HG03439 (cell line): ENCODE results near the gene CDKN2B.
A peak's percentile ranks its signal among the peaks of the same experiment; 100 is the strongest.
"Not testable (repeated sequence)": the region's sequence is repeated elsewhere in the genome, so short reads cannot be mapped to it uniquely, and the experiment has no call there.

Source experiments
- ATAC-seq: cut with Tn5 transposase; IDR thresholded peaks from one replicate; pipeline ENCODE4 v1.9.1; 2021; ENCODE audit warnings: mild to moderate bottlenecking, moderate library complexity; ENCODE audit not compliant: unreplicated experiment

CDKN2B gene, protein sequence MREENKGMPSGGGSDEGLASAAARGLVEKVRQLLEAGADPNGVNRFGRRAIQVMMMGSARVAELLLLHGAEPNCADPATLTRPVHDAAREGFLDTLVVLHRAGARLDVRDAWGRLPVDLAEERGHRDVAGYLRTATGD

DNA sequence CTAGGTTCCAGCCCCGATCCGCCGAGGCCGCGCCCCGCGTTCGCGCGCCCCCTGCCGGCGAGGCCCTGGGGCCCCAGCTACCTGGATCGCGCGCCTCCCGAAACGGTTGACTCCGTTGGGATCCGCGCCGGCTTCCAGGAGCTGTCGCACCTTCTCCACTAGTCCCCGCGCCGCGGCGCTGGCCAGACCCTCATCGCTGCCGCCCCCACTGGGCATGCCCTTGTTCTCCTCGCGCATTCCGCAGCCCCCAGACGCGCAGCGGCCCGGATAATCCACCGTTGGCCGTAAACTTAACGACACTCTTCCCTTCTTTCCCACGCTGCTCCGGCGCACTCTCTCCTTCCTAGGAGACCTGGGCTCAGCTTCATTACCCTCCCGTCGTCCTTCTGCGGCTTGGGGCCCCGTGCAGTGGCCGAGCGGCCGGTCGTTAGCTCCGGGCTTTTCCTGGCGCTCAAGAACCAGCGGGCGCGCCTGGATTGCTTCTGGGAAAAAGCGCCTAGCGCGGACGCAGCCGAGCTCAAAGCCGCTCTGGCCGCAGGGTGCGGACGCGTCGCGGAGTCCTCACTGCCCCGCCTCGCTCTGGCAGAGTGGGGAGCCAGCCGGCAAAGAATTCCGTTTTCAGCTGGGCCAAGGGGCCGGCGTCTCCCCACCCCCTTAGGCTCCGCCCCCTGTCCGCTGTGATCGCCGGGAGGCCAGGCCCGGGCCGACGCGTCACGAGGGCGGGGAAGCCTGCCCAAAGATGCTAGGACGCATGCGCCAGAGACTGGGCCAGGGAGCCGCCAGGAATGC, at the start of gene CDKN2B:
CDKN2B (minus strand) TSS at position 589 of the 789 bp plus-strand sequence; CDS start at position 237, 352 bp downstream.
- peak; percentile 94 for ATAC-seq

DNA sequence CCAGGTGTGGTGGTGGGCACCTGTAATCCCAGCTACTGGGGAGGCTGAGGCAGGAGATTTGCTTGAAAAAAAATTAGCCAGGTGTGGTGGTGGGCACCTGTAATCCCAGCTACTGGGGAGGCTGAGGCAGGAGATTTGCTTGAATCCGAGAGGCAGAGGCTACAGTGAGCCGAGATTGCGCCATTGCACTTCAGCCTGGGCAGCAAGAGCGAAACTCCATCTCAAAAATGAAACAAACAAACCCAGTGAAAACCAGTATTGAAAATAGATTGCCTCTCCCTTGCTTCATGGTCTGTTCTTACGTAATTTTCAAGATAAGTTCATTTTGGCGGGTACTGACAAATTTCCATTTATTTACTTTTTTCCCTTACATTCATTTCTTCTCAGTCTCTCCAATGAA, 48.9 kb upstream of the CDKN2B start:
- not testable (repeated sequence) for ATAC-seq

DNA sequence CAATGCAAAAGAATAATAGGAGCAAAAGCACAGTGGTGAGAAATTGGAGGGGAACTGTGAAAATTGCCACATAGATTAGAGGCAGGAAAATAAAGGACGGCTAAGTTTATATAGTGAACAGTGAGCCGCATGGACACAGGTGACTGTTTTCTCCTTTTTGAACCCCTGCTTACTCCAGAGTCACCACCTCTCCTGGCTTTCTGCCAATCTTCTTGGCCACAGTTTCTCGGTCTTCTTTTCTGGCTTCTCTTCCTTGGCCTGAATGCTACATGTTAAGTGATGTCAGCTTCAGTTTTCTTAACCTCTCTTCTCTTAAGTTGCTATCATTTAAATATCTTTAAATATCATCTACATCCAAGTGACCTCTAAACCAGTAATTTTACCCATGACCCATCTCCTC, 47.3 kb upstream of the CDKN2B start:
- no peak for ATAC-seq

DNA sequence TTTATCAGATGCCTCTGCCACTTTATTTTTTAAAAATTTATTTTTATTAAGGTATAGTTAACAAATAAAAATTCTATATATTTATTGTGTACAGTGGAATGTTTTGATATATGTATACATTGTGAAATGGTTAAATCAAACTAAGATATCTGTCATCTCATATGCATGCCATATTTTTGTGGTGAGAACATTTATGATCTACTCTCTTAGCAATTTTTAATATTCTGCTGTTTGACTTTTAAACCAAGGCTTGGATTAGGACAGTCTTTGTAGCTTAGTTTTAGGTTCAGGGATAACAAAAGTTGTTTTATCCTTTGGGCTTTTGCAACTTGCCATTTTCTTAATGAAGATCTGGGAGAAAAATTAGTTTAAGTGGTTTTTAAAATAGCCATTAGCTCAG, 46.0 kb upstream of the CDKN2B start:
- no peak for ATAC-seq

DNA sequence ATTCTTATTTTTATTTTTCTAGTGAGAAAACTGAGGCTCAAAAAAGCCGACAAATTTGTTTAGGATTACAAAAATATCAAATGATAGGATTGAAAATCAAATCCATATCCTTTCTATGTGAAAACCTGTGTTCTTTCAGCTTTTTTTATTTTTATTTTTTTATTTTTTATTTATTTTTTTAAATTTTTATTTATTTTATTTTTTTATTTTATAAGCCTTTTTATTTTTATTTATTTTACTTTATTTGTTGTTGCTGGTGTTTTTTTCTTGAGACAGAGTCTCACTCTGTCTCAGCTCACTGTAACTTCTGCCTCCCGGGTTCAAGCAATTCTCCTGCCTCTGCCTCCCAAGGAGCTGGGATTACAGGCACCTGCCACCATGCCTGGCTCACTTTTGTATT, 45.4 kb upstream of the CDKN2B start:
- ATAC-seq, result no peak

DNA sequence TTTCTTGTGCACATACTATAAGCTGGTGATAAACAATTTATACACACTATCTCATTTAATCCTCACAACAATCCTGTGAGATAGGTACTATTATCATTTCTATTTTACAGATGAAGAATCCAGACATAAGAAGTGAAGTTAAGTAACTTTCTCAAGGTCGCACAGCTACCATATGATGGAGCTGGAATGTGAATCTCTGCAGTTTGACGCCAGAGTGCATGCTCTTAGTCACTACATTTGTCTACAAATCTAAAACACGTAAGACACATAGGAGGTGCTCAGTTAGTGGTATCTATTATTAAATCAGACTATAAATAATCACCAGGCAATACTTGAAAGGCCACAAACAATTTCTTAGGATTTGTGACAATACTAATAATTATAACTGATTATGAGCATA, 45.0 kb upstream of the CDKN2B start:
- no peak for ATAC-seq

DNA sequence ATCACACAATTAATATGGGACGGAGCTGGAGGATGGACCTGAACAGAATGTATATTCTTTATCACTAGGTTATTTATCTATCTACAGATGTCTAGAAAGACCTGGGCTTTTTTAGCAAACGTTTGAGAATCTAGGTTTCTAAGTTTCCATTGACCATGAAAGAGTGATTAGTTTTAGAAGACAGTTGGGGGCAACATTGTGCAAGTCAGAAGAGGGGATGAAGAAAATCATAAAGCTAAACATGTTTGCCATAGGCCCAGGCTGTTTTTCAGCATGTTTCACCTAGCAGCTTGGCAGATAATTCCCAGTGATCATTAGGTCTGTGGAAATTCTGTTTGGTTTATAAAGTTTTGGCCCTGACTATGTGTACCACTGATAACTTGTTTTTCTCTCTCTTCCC, 44.1 kb upstream of the CDKN2B start:
- ATAC-seq, result no peak

DNA sequence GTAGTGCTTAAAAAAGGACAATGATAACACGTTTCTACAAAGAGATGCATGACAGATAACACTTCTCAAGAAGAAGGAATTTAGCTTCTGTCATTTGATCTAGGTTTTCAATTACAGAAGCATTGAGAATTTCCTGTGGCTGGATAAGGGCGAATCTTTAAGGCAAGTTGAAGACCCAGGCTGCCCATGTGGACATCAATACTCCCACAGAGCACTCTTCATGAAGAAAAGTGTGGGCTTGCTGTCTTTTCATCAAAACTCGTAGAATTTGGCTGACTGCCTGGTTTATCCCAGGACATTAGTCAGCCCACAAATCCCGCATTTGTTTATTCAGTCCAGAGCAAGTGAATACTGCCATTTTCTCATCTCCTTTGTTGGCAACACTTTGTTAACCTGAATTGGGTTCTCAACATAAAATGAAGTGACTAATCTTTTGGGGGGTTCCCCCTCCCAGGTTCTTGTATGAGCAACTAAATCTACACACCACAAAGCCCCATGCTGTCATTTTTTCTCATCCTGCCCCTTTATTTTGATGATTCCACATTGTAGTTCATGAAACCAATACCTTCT, 43.4 kb upstream of the CDKN2B start:
- no peak for ATAC-seq

DNA sequence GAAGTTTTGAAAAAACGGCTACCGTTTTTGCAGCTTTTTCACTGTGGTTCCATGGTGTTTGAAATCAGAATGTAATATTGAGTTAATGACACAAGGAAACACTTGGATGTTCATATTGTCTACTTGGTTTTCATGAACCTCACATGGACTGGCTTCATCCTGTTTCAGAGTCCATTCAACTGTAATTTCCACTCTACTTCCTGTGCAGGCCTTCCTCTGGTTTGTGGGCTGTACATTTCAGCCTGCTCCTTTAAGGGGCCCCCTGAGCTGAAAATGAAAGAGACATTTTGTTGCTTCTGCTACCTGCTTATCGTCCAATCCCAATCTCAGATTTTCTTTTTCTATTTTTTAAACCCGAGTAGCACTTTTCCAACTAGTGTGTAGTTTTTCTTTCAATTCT, 41.8 kb upstream of the CDKN2B start:
- ATAC-seq, result no peak

DNA sequence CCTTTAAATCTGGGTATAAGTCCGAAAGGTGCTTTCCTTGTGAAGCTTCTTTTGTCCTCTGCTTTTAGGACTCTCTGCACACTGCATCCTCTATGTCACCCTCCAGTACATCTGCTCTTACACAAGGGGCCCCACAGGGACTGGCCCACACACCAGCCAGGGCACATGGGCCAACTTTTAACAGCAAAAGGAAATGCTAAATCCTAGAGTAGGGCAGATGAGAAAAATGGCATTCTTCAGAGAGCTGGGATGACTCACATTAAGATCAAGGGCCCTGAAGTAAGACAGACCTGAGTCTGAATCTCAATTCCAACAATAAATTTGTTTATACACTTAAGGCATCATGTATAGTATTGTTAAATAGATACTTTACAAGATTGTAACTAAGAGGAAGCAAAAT, 40.3 kb upstream of the CDKN2B start:
- no peak for ATAC-seq

DNA sequence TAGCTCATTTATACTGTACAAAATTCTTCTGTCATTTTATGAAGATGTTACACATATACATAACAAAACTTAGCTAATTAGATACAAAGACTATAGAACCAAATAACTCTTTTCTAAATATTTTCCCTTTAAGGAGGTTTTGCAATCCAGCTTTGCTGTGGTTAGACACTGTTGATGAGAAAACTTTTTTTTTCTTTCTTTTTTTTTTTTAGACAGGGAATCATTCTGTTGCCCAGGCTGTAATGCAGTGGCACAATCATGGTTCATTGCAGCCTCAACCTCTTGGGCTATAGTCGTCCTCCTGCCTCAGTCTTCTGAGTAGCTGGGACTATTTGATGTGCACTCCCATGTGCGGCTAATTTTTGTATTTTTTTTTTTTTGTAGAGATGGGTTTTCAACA, 38.5 kb upstream of the CDKN2B start:
- ATAC-seq, result no peak

DNA sequence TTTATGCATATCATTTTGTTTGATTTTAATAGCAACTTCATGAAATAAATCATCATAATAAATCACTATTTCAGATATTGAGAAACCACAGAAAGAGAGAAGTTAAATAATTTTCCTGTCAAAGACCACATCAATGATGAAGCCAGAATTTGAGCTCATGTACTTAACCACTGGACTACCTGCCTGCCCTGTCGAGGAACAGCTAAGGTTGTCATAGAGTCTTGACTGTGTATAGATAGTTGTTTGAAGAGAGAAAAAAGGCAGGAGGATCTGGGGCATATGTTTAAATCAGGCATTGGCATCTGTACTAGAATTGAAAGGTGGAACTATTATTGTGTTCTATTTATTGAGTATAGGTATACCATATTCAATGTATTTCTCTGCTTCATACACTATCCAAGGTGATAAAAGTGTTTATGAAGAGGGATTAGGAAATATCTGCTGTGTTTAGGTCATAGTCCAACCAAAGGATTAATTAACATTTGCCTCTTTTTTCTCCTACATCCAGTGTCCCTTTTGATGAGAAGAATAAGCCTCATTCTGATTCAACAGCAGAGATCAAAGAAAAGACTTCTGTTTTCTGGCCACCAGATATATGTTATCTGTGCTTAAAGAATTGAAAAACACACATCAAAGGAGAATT, 37.3 kb upstream of the CDKN2B start:
- ATAC-seq, result no peak

DNA sequence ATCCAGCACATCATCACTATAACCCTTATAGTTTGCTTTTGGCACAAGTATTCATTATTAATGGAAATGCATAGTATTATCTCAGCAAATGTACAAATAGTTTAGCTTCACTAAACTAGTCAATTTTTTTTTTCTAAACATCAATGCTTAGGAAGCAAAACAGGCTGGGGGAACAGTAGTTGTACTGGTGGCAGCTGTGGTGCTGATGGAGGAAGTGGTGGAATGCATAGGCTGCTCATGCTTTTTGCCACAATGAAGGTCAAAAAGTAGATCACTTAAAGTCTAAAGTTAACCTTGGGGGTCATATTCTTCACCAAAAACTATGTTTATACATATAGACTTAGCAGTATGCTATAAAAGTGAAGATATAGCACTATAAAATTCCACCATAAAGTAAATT, 36.3 kb upstream of the CDKN2B start:
- no peak for ATAC-seq

DNA sequence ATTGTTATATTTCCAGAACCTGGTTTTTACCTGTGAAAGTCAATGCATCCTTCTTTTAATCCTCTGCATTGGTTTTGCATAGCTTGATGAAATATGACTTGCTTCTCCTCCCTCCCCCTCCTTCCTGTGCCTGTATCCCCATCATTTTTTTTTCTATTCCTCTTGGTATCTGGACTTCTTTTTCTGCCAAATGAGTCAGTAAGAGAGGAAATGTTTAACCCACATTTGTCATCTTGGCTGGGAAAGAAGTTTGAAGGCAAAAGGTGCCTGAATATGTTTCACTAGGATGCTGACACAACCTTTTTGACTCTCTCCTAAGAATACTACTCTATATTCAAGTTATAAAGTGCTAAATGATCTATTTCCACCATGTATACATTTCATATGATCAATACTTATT, 35.5 kb upstream of the CDKN2B start:
- ATAC-seq, result no peak

DNA sequence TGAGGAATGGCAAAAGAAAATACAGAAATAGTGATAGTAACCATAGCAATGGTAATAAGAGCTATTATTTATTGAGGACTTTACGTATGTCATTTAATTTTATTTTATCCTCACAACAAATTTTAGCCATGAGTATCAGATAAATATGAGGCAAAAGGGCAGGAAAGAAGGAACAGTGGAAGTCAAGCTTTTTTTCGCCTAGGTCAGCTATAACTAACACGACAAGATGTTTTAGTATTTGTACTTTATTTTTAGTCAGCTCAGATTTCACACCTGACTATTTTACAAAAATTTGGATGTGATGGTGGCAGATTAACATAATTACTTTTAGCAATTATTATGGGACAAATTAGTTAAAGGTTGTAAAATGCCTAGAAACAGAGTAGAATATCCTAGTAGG, 34.8 kb upstream of the CDKN2B start:
- ATAC-seq, result no peak

DNA sequence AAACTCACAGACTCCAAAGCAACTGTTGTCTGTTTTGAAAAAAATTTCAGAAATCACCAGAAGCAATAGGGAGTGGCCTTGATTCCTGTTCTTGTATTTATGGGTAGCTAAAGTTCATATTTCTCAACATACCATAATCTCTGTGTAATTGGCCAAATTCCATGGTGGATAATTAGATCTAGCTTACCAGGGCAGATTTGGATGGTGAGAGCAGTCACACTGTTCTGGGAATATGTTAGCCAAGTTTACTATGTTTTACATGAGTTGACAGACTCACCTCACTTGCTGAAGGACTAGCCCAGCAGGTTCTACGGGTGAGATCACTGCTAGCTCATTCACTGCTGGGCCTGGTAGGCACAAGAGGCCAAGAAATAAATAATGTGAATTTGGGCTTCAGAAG, 32.7 kb upstream of the CDKN2B start:
- no peak for ATAC-seq

DNA sequence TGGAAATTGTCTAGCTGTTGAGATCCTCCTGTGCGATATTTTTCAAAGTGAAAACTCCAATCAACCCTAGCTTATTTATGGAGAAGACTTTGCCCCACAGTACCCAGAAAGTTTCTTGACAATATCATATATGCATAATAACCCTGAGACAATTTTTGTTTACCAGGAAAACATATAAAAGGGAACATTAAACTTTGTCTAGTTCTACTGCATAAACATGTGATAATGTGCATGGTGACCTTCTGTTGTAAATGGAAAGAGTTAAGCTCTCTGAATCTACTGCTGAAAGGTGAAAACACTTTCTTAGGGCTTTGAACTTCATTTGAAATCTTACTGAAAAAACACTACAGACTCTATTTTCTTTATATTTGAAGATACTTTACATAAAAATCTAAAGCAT, 32.2 kb upstream of the CDKN2B start:
- no peak for ATAC-seq

DNA sequence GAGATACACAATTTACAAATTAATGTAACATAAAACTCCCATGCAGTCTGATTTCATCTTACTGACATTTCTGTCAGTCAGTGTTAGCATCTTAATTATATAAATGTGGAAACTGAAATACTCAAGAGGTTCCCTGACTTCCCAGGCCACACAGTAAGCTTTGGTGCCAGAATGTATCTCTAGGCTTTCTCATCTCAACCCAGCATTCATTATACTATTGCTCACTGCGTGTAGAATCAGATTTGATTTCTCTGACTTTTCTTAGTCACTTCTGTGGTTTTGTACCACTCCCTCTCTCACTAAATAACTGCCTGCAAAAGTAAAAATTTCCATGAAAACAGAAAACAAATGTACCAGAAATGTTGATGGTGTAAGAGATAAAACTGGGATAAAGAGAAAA, 31.7 kb upstream of the CDKN2B start:
- no peak for ATAC-seq

DNA sequence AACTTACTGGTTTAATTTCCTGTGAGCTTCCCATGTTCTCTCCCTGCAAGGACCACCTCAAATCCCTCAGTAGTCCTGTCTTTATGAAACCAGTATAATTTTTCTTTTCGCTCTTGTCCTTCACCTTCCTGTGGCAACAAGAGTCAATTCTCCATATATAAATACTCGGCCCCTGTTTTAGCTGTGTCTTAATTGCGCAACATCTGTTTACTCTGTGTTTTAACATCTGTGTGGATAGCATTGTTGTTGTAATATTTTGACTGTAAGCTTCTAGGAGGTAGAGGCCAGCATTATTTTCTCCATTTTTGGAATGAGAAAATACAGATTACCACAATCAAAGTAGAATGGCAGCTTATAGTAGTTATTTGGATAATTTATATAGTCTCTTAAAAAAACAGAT, 30.2 kb upstream of the CDKN2B start:
- no peak for ATAC-seq

DNA sequence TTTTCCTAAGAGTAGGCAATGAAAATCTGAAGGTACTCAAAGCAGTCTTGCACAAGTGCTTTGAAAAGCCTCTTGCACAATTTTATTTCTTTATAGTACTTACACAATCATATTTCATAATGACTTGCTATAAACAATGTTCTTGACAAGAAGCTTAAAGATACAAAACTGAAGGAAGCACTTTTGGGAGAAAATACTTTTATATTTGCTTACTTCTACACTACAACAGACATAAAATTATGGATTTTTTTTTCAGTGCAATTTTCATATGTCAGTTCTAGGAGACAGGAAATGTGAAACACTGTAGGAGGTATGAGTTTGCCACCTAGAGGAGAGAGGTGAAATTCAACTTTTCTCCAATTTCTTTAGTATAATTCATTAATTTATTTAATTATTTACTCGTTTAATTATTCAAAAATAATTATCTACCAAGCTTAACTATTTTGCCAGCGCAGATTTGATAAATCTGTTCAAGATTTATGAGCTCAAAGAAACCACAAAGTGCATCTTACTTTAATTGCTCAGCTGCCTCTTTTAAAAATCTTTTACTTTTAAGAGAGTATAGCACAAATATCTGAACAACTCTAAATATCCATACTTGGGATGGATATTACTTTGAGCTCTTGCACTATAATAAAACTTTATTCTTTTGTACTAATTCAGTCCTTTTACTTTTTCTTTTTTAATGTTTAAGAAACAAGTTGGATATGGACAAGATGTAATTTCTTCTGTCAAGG, 29.0 kb upstream of the CDKN2B start:
- no peak for ATAC-seq

DNA sequence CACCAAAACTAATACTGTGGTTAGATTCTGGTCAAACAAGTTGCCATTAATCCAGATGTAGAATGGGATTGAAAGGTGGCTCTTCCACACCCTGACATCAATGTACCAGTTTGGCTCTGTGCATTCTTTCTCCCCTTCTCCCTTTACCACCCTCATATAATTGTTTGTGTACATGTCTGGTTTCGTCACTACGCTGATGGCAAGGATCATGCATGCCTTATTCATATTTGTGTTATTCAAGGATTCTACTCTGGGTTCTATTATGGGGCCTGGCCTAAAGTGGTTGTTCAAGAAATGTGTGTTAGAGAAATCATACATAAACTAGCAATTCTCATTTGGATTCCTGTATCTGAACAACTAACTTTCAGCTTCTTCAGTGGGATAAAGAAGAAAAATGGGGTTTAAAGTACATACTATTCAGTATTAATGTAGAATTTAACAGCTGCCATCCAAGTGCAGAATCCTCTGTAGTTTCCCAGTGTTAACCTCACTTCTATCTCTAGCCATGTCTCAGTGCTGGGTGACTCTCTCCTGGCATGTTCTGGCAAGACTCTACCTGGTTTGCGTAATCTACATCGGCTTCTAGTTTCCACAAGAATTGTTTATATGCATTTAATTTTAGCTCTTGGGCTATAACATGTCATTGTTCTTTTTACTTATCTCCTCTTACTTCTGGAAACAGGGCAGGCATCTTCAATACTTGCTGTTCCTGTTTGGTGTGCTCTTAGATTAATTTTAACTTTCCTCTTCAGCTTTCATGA, 27.9 kb upstream of the CDKN2B start:
- ATAC-seq, result no peak
